Upper lobe of left lung (tissue), 6 donors: ENCODE data around the gene ARID4B. TPM values are rescaled to one million over a fixed set of nuclear protein-coding genes. Genes with fewer than 3 reads are reported as not detected.

Experiments used
- ATAC-seq, 2 donors: fragments of 200-7000 bp; cut with Tn5 transposase; one replicate each; pipeline ENCODE4 v1.9.1; 2022; ENCODE audit warnings: mild to moderate bottlenecking in 2 of 2, moderate library complexity in 2 of 2; ENCODE audit not compliant: low FRiP score in 2 of 2
- DNase-seq, 2 donors: peaks; one replicate each; pipeline ENCODE4 v3.0.0-alpha.2; 2019 to 2020
- H3K27ac ChIP-seq, 4 donors: fragments of 200-600 bp; sonication (generic); one replicate each; pipeline ENCODE4 v1.5.1; 2016 to 2019
- H3K27me3 ChIP-seq, 4 donors: fragments of 200-600 bp; sonication (generic); one replicate each; pipeline ENCODE4 v1.5.1; 2017 to 2019
- H3K36me3 ChIP-seq, 4 donors: fragments of 200-600 bp; sonication (generic); one replicate each; pipeline ENCODE4 v1.5.1; 2016 to 2019
- H3K4me1 ChIP-seq, 4 donors: fragments of 200-600 bp; sonication (generic); one replicate each; pipeline ENCODE4 v1.5.1; 2018 to 2019
- H3K4me3 ChIP-seq, 4 donors: fragments of 200-600 bp; sonication (generic); one replicate each; pipeline ENCODE4 v1.5.1; 2017 to 2019; ENCODE audit warnings: mild to moderate bottlenecking in 2 of 4, moderate library complexity in 1 of 4
- H3K9me3 ChIP-seq, 4 donors: fragments of 200-600 bp; sonication (generic); one replicate each; pipeline ENCODE4 v1.5.1; 2018 to 2019
- EP300 ChIP-seq, 4 donors: sonication (generic); formaldehyde crosslinking; IDR thresholded peaks; one replicate each; pipeline ENCODE4 v1.5.1; 2017; ENCODE audit warnings: antibody characterized with exemption in 4 of 4, control low read depth in 2 of 4
- POLR2A ChIP-seq, 4 donors: fragments of 450-650 bp; IDR thresholded peaks; one replicate each; pipeline ENCODE4 v1.5.1; 2016 to 2017; ENCODE audit warnings: antibody characterized with exemption in 4 of 4, mild to moderate bottlenecking in 2 of 4
- POLR2AphosphoS5 ChIP-seq, 2 donors: sonication (generic); formaldehyde crosslinking; IDR thresholded peaks; one replicate each; pipeline ENCODE4 v1.5.1; 2017; ENCODE audit warnings: antibody characterized with exemption in 2 of 2
- WGBS, 2 donors: methylation state at CpG; one replicate each; pipeline ENCODE4 v1.1.5; 2017 to 2018; 5-methylcytosine and 5-hydroxymethylcytosine counted together
- total RNA-seq, 6 donors: library from RNA; depleted of rRNA in 4 of 6; stranded (reverse); fragments of >200 nt in 4 of 6; gene quantifications; one replicate each; pipeline versions ENCODE4 v1.1.0 to v1.2.1, GENCODE V29; 2016 to 2021
- TF ChIP-seq, protein P1 (sequence below), 6 experiments: fragments of 450-650 bp in 4 of 6; fragments of 200-600 bp in 2 of 6; sonication (generic) in 2 of 6; IDR thresholded peaks; one replicate each; pipeline ENCODE4 v1.5.1; 2016 to 2019; ENCODE audit warnings: antibody characterized with exemption in 6 of 6
- donor health status: DM: no; HTN: no; CAD: no; lungs with moderate emphysema.
- donor health status: DM: no; HTN: yes; CAD: no; lungs with severe emphysema.

ARID4B gene
- total RNA-seq, 6 donors from 2014 or later, result 31.1 to 90.1 (median 51.3) TPM

DNA sequence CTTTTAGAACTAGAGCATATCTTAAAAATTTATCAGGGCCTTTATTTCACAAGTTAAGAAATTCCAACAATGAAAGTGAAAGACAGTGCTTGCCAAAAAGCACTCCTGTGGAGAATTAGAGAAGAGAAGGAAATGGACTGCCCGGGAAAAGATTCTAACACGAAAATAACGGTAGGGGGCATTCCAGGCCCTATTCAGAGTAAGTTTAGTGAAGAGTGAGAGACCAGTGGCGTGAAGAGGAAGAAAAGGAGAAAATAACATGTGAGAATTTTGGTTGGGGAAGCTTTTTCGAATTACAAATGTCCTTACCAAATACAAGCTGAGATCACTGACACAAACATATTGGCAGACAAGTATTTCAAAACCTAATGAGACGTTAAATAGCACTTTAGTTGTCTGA lies 128.5 kb downstream of the ARID4B start:
- H3K4me3 ChIP-seq, result no peak overlapping the region
- H3K9me3 ChIP-seq, result no peaks in the 10 kb centered on the region
- TF ChIP-seq, protein P1, sequence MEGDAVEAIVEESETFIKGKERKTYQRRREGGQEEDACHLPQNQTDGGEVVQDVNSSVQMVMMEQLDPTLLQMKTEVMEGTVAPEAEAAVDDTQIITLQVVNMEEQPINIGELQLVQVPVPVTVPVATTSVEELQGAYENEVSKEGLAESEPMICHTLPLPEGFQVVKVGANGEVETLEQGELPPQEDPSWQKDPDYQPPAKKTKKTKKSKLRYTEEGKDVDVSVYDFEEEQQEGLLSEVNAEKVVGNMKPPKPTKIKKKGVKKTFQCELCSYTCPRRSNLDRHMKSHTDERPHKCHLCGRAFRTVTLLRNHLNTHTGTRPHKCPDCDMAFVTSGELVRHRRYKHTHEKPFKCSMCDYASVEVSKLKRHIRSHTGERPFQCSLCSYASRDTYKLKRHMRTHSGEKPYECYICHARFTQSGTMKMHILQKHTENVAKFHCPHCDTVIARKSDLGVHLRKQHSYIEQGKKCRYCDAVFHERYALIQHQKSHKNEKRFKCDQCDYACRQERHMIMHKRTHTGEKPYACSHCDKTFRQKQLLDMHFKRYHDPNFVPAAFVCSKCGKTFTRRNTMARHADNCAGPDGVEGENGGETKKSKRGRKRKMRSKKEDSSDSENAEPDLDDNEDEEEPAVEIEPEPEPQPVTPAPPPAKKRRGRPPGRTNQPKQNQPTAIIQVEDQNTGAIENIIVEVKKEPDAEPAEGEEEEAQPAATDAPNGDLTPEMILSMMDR (IDR thresholded peaks at IDR 0.05), result peak in 2 of 6 experiments; percentile 17 to 28
- no peak for TF ChIP-seq POLR2AphosphoS5 (IDR thresholded peaks at IDR 0.05)
- DNase-seq, result no peak
- WGBS, 2 donors, result 28 to 41% methylated on average over 6 of the region's 6 CpGs
- peak in 1 of 2 donors; percentile 72 for ATAC-seq
- peaks cover 0 to 2% (median 0%) of the 10 kb centered on the region in 4 donors for H3K4me1 ChIP-seq
- no peaks in the 10 kb centered on the region for H3K27me3 ChIP-seq
- no peak overlapping the region for H3K27ac ChIP-seq
- peaks cover 4 to 29% (median 15%) of the 10 kb centered on the region in 4 donors for H3K36me3 ChIP-seq

DNA sequence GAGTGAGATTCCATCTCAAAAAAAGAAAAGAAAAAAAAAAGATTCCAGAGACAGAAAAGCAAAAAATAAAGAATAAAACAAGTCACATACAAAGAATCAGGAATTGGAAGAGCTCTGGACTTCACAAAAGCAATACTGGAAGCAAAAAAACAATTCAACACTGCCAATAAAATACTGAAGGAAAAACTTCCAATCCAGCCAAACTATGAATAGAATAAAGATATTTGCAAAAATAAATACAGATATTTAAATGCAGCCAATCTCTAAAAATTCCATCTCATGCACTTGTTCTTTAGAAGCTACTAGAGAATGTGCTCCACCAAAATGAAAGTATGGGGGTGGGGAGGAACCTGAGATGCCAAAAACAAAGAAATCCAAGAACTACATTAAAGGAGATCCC lies 137.5 kb downstream of the ARID4B start:
- Histone ChIP-seq H3K27ac (no peak overlapping the region), H3K4me3 (no peak overlapping the region), H3K27me3 (no peaks in the 10 kb centered on the region), H3K9me3 (no peaks in the 10 kb centered on the region), H3K4me1 (no peaks in the 10 kb centered on the region), H3K36me3 (peaks cover 4 to 68% (median 29%) of the 10 kb centered on the region in 4 donors)
- TF ChIP-seq, protein P1 (IDR thresholded peaks at IDR 0.05), result no peak
- TF ChIP-seq EP300 (IDR thresholded peaks at IDR 0.05) (no peak), POLR2AphosphoS5 (IDR thresholded peaks at IDR 0.05) (no peak), POLR2A (IDR thresholded peaks at IDR 0.05) (no peak)
- DNase-seq (no peak), ATAC-seq (no peak)

DNA sequence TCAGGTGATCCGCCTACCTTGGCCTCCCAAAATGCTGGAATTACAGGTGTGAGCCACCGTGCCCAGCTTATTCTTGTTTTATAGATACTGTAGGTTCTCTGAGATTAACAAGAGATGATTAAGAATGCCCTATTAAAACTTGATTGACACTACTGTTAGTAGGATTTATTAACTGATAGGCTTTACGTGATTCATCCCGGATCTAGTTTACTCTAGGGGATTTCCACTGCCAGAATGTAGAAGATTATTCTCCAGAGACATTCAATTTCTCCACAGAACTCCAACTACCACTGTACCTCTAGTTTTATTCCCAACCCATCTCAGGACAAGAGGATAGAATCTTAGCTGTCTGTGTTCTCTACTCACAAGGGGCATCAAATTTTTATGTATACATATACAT lies 140.7 kb downstream of the ARID4B start:
- 94% methylated on average over 4 of the region's 4 CpGs for WGBS, 2 donors
- no peaks in the 10 kb centered on the region for H3K27me3 ChIP-seq

DNA sequence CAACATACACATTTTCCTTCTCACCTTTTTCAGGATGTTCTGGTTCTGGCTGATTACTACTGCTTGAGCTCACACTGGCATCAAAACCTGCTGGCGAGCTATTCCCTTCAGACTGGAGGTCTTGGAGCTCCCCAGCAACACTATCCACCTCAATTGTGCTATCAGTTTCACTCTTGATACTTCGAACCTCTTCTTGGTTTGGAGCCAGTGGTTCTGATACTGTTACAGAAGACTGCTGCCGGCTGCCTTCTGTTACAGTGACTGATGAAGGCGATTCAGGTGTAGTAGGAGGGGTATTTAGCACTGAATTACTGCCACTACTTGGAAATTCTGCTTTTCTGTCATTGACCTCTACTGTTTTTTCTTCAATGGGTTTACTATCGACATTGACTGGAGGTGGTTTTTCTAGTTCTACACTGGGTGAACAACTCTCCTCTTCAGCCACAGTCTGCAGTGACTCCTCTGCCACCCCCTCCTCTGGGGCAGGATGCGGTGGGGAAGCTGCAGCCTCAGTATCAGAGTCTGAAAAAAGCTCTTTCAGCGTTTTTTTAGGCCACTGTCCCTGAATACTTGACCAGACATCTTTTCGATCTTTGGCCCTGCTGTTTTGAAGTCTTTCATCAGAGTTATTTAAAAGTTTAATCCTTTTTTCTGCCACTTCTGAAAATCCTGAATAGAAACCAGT lies 146.3 kb downstream of the ARID4B start:
- no peaks in the 10 kb centered on the region for H3K4me1 ChIP-seq
- H3K27me3 ChIP-seq, result no peaks in the 10 kb centered on the region
- no peaks in the 10 kb centered on the region for H3K9me3 ChIP-seq
- no peak overlapping the region for H3K4me3 ChIP-seq
- no peak for TF ChIP-seq POLR2A (IDR thresholded peaks at IDR 0.05)
- TF ChIP-seq EP300 (IDR thresholded peaks at IDR 0.05), result no peak
- TF ChIP-seq POLR2AphosphoS5 (IDR thresholded peaks at IDR 0.05), result no peak
- TF ChIP-seq, protein P1 (IDR thresholded peaks at IDR 0.05), result no peak
- ATAC-seq, result no peak
- peaks cover 16 to 53% (median 27%) of the 10 kb centered on the region in 4 donors for H3K36me3 ChIP-seq
- H3K27ac ChIP-seq, result no peak overlapping the region
- no peak for DNase-seq
- 90 to 92% methylated on average over 8 of the region's 8 CpGs for whole genome bisulfite sequencing, 2 donors

More for the DNA sequence above, 140.7 kb downstream of the ARID4B start:
- Histone ChIP-seq H3K4me1 (no peaks in the 10 kb centered on the region), H3K27ac (no peak overlapping the region), H3K4me3 (no peak overlapping the region), H3K36me3 (peaks cover 4 to 47% (median 13%) of the 10 kb centered on the region in 4 donors), H3K9me3 (no peaks in the 10 kb centered on the region)
- ATAC-seq (no peak), DNase-seq (no peak)
- no peak for TF ChIP-seq EP300 (IDR thresholded peaks at IDR 0.05)
- no peak for TF ChIP-seq POLR2AphosphoS5 (IDR thresholded peaks at IDR 0.05)
- TF ChIP-seq, protein P1 (IDR thresholded peaks at IDR 0.05), result no peak
- no peak for TF ChIP-seq POLR2A (IDR thresholded peaks at IDR 0.05)

DNA sequence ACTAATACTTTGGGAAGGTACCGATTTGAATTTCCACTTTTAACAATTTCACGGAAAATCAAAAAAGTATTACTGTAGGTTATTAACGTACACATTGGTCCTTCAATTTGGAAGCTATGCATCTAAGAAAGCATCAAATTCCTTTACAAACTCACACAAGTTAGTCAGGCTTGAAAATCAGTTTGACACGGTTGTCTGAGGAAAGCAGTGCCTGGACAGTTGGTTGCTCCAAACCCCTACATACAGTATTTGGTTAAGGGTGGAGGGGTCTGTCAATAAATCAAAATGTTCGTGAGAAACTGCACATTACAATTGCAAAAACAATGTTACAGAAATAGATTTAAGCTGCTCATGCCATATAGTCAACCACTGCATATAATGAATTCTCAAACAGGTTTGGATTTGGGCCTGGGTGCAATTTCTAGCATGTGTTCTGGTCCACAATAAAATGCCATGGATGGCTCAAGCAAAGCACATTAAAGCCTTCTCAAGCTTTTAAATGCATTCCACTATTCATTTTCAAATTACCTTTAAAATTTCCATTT lies 147.0 kb downstream of the ARID4B start:
- Histone ChIP-seq H3K27ac (no peak overlapping the region), H3K36me3 (peaks cover 18 to 53% (median 29%) of the 10 kb centered on the region in 4 donors), H3K27me3 (no peaks in the 10 kb centered on the region), H3K4me3 (no peak overlapping the region), H3K4me1 (no peaks in the 10 kb centered on the region), H3K9me3 (no peaks in the 10 kb centered on the region)
- no peak for ATAC-seq
- no peak for DNase-seq
- 89 to 90% methylated on average over 5 of the region's 5 CpGs for WGBS, 2 donors
- TF ChIP-seq EP300 (IDR thresholded peaks at IDR 0.05), result no peak
